Measurements from ENCODE around the gene FAM47B.

FAM47B gene

GRCh38 chrX:34972206-34972605 is 29.6 kb downstream of the FAM47B start:
- H3K4me3 ChIP-seq (ENCODE audit: low read depth, low read length) = no peak overlapping the region
- H3K27ac ChIP-seq = no peak overlapping the region
- H3K79me2 ChIP-seq = no peaks in the 10 kb centered on the region
- TF ChIP-seq CTCF (IDR thresholded peaks at IDR 0.05) = no peak
- no peak overlapping the region for H3K4me2 ChIP-seq (ENCODE audit: low read length)
- no peaks in the 10 kb centered on the region for H3K4me1 ChIP-seq
- H3K27me3 ChIP-seq (ENCODE audit: control insufficient read depth, insufficient read depth, low read length) = no peaks in the 10 kb centered on the region
- H3K9ac ChIP-seq = no peak overlapping the region
- no peak overlapping the region for H2AFZ ChIP-seq
- no peaks in the 10 kb centered on the region for H3K36me3 ChIP-seq (ENCODE audit: control insufficient read depth, insufficient read depth, low read length)
- no peaks in the 10 kb centered on the region for H3K9me3 ChIP-seq (ENCODE audit: control insufficient read depth, low read length)

GRCh38 chrX:34978171-34978570 is 35.6 kb downstream of the FAM47B start:
- Histone ChIP-seq H3K4me3 (ENCODE audit: low read depth, low read length) (no peak overlapping the region), H3K9ac (no peak overlapping the region), H3K79me2 (no peaks in the 10 kb centered on the region), H3K4me1 (no peaks in the 10 kb centered on the region), H3K36me3 (ENCODE audit: control insufficient read depth, insufficient read depth, low read length) (no peaks in the 10 kb centered on the region), H3K9me3 (ENCODE audit: control insufficient read depth, low read length) (no peaks in the 10 kb centered on the region), H3K27ac (no peak overlapping the region), H2AFZ (no peak overlapping the region), H3K27me3 (ENCODE audit: control insufficient read depth, insufficient read depth, low read length) (no peaks in the 10 kb centered on the region), H3K4me2 (ENCODE audit: low read length) (no peak overlapping the region)
- no peak for TF ChIP-seq CTCF (IDR thresholded peaks at IDR 0.05)

GRCh38 chrX:34987646-34988045 is 45.0 kb downstream of the FAM47B start:
- H3K27ac ChIP-seq = no peak overlapping the region
- no peaks in the 10 kb centered on the region for H3K9me3 ChIP-seq (ENCODE audit: control insufficient read depth, low read length)
- H3K4me1 ChIP-seq = no peaks in the 10 kb centered on the region
- no peaks in the 10 kb centered on the region for H3K36me3 ChIP-seq (ENCODE audit: control insufficient read depth, insufficient read depth, low read length)
- no peaks in the 10 kb centered on the region for H3K27me3 ChIP-seq (ENCODE audit: control insufficient read depth, insufficient read depth, low read length)
- H3K4me3 ChIP-seq (ENCODE audit: low read depth, low read length) = no peak overlapping the region
- H3K9ac ChIP-seq = no peak overlapping the region
- no peak overlapping the region for H2AFZ ChIP-seq
- no peak overlapping the region for H3K4me2 ChIP-seq (ENCODE audit: low read length)
- H3K79me2 ChIP-seq = no peaks in the 10 kb centered on the region
- TF ChIP-seq CTCF (IDR thresholded peaks at IDR 0.05) = no peak
